ENCODE measurements around the gene NHERF1.

The NHERF1 gene

DNA sequence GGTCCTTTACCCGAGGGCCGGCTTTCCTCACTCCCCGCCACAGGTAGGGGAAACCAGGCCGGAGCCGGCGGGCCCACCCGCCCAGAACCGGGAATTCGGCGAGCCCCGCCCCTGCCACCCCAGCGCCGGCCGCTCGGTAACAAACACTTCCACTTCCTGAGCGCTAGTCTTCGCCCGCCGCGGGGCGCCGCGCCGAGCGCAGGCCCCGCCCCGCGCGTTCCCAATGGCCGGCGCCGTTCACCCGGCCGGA is 224 bp upstream of the NHERF1 start:
- DNase-seq (ENCODE audit: extremely low read depth in 1 of 2, low read depth in 1 of 2), result no peak

- no peak for DNase-seq (ENCODE audit: extremely low read depth in 1 of 2, low read depth in 1 of 2)
Measured at GRCh38 chr17:74749279-74750038, 1.0 kb downstream of the NHERF1 start.

DNA sequence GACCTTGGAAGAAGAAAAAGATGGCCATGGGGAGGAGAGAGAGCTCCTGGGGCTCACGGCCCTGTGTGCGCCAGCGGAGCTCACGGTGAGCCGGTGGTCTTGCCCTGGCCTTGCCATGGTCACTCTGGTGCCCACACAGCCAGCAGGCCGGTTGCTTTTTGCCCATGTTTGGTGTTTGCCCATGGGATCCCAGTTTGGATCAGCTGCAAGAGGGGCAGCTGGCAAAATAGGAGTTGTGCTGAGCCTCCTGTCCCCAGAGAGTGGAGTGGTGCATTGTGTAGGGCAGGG is 1.6 kb downstream of the NHERF1 start:
- DNase-seq (ENCODE audit: extremely low read depth in 1 of 2, low read depth in 1 of 2), result no peak

DNA sequence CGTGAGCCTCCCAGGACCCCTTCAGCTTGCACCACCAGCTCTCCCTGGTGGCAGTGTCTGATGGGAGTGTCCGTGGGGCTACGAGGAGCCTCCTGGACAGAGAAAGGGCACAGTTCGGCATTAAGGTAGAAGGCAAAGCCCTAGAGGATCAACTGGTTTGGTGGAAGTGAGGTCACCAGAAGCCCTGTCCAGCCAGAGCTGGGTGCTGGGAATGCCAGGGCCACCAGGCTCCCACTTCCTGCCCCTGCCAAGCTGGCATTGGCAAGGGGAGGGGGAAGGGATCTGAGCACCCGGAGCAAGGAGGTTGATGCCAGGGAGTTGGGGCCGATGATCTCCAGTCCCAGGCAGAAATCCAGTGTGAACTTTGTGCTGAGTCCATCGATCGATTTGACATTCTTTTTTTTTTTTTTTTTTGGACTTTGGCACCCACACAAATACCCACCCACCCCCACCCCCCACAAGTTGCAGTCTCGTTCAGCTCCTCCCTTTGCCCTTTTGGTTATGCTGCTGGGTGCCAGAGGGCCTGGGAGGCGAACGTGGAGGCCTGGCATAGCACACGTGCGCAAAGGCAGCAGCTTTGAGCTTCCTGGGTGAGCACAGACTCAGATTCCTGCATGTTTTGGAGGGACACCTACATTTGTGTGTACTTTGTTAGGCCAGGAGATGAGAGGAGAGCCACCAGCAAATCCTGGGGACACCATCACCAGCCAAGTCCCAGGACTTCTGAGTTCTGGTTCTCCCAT is 2.1 kb downstream of the NHERF1 start:
- DNase-seq (ENCODE audit: extremely low read depth in 1 of 2, low read depth in 1 of 2), result no peak

GRCh38 chr17:74752415-74752814 is 4.0 kb downstream of the NHERF1 start:
- no peak for DNase-seq (ENCODE audit: extremely low read depth in 1 of 2, low read depth in 1 of 2)

DNA sequence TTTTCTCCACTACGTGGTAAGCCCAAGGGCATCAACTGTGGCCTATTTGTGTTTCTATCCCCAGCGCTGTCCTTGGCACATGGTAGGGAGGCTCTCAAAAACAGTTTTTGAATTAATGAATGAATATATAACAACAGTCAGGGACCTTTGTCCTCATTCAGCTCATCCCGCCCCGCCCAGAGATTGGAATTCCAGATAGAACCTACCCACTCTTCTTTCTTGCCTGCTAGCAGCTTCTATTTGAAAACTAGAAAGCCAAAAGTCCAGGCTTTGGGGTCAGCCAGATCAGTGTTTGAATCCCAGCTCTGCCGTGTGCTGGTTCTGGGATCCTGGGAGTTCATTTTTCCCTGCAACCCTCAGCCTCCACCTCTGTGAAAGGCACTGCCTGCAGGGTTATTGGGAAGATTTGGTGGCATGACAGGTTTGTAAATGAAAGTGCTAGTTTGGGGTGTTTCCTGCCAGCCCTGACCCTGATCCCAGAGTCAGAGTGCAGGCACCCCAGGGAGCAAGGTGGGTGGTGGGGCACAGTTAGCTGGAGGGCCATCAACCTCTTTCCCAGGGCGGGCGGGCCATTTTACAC is 4.5 kb downstream of the NHERF1 start:
- DNase-seq (ENCODE audit: extremely low read depth in 1 of 2, low read depth in 1 of 2), result no peak

DNA sequence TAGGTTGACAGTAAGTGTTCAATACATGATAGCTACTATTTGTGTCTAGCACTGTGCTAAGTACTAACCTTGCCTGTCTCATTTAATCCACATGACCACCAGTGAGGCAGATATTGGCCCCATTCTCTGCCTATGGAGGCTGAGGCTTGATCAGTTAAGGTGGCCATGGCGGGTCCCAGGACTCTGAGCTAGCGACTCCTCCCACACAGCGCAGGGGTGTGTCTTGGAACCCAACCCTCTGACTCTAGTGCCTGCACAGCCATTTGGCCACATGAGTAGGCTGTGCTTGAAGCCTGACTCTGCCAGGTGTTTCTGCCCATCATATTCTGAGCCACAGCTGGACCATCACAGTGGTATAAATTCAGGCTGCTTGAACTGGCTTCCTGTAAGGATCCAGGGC is 6.4 kb downstream of the NHERF1 start:
- DNase-seq (ENCODE audit: extremely low read depth in 1 of 2, low read depth in 1 of 2), result no peak

DNA sequence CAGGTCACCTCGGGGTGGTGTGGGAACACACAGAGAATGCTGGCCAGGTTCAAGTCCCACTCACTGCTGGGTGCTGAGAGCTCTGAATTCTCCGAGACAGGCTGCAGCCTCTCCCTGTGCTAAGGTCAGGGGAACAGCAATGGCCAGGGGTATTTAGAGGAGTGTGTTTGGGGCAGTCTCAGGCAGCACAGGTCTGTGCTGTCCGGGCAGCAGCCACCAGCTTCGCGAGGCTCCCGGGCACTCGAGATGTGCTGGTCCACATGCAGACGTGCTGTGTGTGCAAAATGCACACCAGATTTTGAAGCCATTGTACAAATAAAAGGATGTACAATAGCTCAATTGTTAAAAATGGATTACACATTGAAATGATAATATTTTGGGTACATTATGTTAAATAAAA is 7.1 kb downstream of the NHERF1 start:
- no peak for DNase-seq (ENCODE audit: extremely low read depth in 1 of 2, low read depth in 1 of 2)

DNA sequence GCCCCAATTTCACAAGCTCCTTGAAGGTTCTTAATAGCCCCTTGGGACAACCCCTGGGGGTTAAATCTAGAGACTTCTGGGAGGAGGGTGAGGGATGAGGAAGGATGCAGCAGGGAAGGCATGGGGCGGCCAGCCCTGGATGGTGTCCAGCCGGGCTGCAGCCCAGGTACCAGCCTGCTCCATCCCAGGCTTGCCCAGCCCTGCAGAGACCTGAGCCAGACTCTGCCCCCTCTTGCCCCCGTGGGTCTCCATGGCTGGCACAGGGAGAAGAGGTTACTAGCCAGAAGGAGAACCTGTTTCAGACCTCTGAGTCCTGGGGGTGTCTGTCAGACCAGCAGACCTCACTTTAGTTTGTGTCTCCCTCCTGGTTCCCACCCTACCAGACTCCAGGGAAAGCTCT is 8.5 kb downstream of the NHERF1 start:
- no peak for DNase-seq (ENCODE audit: extremely low read depth in 1 of 2, low read depth in 1 of 2)

GRCh38 chr17:74757502-74757901 is 9.1 kb downstream of the NHERF1 start:
- no peak for DNase-seq (ENCODE audit: extremely low read depth in 1 of 2, low read depth in 1 of 2)

GRCh38 chr17:74757931-74758847 is 9.8 kb downstream of the NHERF1 start:
- no peak for DNase-seq (ENCODE audit: extremely low read depth in 1 of 2, low read depth in 1 of 2)

DNA sequence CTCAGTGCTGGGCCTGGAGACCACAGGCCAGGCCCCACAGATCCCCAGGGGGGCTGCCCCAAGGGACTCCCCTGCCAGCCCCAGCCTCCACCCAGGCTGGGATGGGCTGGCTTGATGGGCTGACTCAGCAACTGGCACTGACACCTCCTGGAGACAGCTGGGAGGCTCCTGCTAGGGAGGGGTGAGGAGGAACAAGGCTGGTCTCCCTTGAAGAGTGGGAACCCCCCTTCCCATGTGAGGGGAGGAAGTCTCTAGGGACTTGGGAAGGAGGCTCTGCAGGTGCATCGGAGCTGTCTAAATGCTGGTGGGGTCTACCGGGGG is 10.4 kb downstream of the NHERF1 start:
- DNase-seq (ENCODE audit: extremely low read depth in 1 of 2, low read depth in 1 of 2), result no peak

DNA sequence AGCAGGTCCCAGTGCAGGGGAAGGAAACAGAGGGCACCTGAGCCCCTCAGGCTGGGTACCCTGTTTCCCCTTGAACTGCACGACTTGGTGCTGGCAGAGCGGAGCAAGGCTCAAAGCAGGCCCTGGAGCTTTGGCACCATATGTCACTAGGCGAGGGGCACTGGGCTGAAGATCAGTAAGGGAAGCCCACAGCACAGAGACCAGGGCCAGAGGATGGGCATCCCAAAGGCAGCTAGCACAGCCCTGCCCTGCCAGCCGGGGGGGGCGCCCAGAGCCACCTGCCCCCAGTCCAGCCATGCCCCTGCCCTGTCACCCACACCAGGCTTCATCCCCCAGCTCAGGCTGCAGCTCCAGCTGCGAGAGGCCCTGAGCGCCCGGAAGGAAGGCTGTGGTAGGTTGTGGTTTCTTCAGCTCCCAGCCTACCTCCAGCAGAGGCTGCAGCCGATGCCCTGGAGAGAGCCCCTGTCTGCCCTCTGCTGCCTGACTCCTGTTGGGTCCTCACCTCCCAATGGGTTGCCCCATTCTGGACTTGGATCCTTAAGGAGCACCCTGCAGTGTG is 10.9 kb downstream of the NHERF1 start:
- no peak for DNase-seq (ENCODE audit: extremely low read depth in 1 of 2, low read depth in 1 of 2)

- no peak for DNase-seq (ENCODE audit: extremely low read depth in 1 of 2, low read depth in 1 of 2)
Measured at GRCh38 chr17:74759941-74760340, 11.5 kb downstream of the NHERF1 start.

- DNase-seq (ENCODE audit: extremely low read depth in 1 of 2, low read depth in 1 of 2), result no peak
Measured at GRCh38 chr17:74760404-74761105, 12.1 kb downstream of the NHERF1 start.

- DNase-seq (ENCODE audit: extremely low read depth in 1 of 2, low read depth in 1 of 2), result no peak
Measured at GRCh38 chr17:74761419-74761818, 13.0 kb downstream of the NHERF1 start.

DNA sequence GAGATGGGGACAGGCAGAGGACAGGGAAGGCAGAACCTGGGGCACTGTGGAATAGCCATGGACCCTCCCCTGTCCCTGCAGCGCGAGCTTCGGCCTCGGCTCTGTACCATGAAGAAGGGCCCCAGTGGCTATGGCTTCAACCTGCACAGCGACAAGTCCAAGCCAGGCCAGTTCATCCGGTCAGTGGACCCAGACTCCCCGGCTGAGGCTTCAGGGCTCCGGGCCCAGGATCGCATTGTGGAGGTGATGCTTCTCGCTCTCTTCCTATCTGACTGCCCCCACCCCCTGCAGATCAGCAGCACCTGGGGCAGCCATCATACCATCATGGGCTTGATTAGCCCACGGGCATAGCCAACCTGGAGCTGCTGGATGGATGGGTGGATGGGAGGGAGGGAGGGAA is 13.5 kb downstream of the NHERF1 start:
- no peak for DNase-seq (ENCODE audit: extremely low read depth in 1 of 2, low read depth in 1 of 2)

DNA sequence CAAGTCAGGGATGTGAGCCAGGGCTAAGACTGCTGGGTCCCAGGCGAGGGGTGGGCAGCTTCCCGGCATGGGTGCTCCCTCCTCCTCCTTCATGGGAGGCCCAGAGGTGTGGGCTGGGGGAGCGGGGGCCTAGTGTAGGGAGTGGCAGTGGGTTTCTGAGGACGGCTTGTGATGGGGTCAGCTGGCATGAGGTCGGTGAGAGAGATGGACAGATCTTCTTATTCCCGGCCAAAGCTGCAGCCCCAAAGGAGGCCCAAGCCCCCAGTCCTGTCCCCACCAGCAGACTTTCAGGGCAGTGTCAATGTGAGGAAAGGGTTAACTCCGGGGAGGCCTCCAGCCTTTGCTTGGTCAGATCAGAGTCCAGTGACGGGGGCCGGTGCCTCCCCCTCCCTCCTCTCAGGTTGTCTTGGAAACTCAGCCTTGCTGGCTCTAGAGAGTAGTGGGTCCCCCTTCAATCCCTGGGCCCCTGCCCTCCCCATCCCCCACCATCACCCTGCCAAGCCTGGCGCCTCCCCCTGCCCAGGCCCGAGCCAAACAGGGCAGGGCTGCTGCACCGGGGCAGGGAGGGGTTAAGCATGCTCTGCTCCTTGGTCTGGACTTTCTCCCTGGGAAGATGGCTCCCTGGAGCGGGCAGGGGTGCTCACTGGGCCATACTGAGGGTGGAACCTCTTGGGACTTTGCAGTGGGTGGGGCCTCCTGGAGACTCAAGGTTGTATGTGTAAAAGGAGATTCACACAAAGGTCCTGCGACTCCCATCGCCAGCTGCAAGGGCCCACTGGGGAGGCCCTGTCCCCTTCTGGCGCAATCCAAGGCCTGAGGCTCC is 15.3 kb downstream of the NHERF1 start:
- no peak for DNase-seq (ENCODE audit: extremely low read depth in 1 of 2, low read depth in 1 of 2)

GRCh38 chr17:74764751-74765286 is 16.4 kb downstream of the NHERF1 start:
- no peak for DNase-seq (ENCODE audit: extremely low read depth in 1 of 2, low read depth in 1 of 2)

DNA sequence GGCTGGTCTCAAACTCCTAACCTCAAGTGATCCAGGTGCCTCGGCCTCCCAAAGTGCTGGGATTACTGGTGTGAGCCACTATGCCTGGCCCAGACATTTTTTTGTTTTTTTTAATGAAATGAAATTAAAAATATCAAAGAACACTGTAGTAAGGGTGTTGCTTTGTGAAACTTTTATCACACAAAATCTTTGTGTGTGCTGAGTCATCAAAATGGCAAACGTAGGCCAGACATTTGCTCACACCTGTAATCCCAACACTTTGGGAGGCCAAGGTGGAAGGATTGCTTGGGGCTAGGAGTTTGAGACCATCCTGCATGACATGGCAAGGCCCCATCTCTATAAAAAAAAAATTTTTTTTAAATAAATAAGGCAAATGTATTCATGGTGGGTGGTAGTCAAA is 18.0 kb downstream of the NHERF1 start:
- no peak for DNase-seq (ENCODE audit: extremely low read depth in 1 of 2, low read depth in 1 of 2)

Data from stimulated activated CD8-positive, alpha-beta memory T cell treated with anti-CD3 and anti-CD28 coated beads, Interleukin-7, amount 100 ng/mL, for 48 hours (primary cell).